Fibroblast of the conjunctiva (primary cell): ENCODE results near the gene CD4.

ENCODE experiments used
- DNase-seq: peaks from one replicate; pipeline ENCODE4 v3.0.0-alpha.2; 2010; ENCODE audit warnings: low read depth

Gene CD4

GRCh38 chr12:6817098-6817497 lies 27.8 kb downstream of the CD4 start:
- no peak for DNase-seq

GRCh38 chr12:6817662-6818157 lies 28.4 kb downstream of the CD4 start:
- no peak for DNase-seq

GRCh38 chr12:6818222-6818621 lies 28.9 kb downstream of the CD4 start:
- DNase-seq = no peak

- no peak for DNase-seq
Observed at GRCh38 chr12:6818645-6819044, 29.3 kb downstream of the CD4 start.

GRCh38 chr12:6819106-6820030 lies 30.0 kb downstream of the CD4 start:
- DNase-seq = no peak

GRCh38 chr12:6820166-6820565 lies 30.8 kb downstream of the CD4 start:
- no peak for DNase-seq

- no peak for DNase-seq
Observed at GRCh38 chr12:6821591-6822425, 32.5 kb downstream of the CD4 start, which contains the start of gene GPR162. Gene GPR162 (plus strand): TSS chr12:6821821. CDS start chr12:6823899, 2,078 bp downstream.

- no peak for DNase-seq
Observed at GRCh38 chr12:6822426-6823135, 33.3 kb downstream of the CD4 start.

GRCh38 chr12:6823182-6824084 lies 34.1 kb downstream of the CD4 start:
- no peak for DNase-seq

- no peak for DNase-seq
Observed at GRCh38 chr12:6824085-6824775, 34.9 kb downstream of the CD4 start.

GRCh38 chr12:6824901-6825381 lies 35.6 kb downstream of the CD4 start:
- DNase-seq = no peak

- peak; percentile 80 for DNase-seq
Observed at GRCh38 chr12:6825398-6826124, 36.2 kb downstream of the CD4 start.

GRCh38 chr12:6826125-6826733 lies 36.9 kb downstream of the CD4 start:
- DNase-seq = no peak

GRCh38 chr12:6826734-6827436 lies 37.6 kb downstream of the CD4 start:
- no peak for DNase-seq

- DNase-seq = peak; percentile 65
Observed at GRCh38 chr12:6827437-6827911, 38.1 kb downstream of the CD4 start.

- DNase-seq = no peak
Observed at GRCh38 chr12:6827982-6828780, 38.9 kb downstream of the CD4 start, which contains the start of gene P3H3. Gene P3H3 (plus strand): TSS chr12:6828407. CDS start chr12:6828441, 34 bp downstream.
